Vagina (tissue), 2 donors: ENCODE results near the gene KDM4B.

Experiments used
- POLR2AphosphoS5 ChIP-seq, 2 donors: sonication (generic); formaldehyde crosslinking; IDR thresholded peaks; one replicate each; pipeline ENCODE4 v1.9.0; 2017; ENCODE audit warnings: antibody characterized with exemption in 2 of 2, mild to moderate bottlenecking in 2 of 2, low read depth in 1 of 2; ENCODE audit not compliant: insufficient read depth in 1 of 2
- TF ChIP-seq, protein P1 (sequence below), 3 experiments: fragments of 450-650 bp in 2 of 3; fragments of 200-600 bp in 1 of 3; sonication (generic) in 1 of 3; IDR thresholded peaks; one replicate each; pipeline ENCODE4 v1.5.1; 2017 to 2019; ENCODE audit warnings: antibody characterized with exemption in 3 of 3, mild to moderate bottlenecking in 2 of 3, moderate library complexity in 2 of 3

DNA sequence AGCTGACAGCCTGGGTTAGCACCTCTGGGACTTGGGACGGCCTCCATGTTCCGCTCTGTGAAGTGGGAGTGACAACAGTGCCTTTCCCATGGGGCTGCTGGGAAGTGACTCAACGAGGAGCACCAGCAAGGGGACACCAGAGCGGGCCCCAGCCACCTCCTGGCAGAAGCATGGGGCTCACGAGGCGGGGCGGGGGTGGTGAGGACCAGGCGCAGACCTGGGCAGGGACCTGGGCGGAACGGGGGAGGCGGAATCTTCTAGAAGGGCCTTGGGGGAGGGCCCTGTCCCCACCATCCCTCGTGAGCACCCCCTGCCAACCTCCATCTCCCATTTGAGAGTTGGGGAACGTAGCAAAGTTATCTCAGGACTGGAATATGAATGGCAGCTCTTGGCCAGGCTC lies 37.9 kb downstream of the KDM4B start:
- TF ChIP-seq, protein P1, sequence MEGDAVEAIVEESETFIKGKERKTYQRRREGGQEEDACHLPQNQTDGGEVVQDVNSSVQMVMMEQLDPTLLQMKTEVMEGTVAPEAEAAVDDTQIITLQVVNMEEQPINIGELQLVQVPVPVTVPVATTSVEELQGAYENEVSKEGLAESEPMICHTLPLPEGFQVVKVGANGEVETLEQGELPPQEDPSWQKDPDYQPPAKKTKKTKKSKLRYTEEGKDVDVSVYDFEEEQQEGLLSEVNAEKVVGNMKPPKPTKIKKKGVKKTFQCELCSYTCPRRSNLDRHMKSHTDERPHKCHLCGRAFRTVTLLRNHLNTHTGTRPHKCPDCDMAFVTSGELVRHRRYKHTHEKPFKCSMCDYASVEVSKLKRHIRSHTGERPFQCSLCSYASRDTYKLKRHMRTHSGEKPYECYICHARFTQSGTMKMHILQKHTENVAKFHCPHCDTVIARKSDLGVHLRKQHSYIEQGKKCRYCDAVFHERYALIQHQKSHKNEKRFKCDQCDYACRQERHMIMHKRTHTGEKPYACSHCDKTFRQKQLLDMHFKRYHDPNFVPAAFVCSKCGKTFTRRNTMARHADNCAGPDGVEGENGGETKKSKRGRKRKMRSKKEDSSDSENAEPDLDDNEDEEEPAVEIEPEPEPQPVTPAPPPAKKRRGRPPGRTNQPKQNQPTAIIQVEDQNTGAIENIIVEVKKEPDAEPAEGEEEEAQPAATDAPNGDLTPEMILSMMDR (IDR thresholded peaks at IDR 0.05): no peak
- TF ChIP-seq POLR2AphosphoS5 (IDR thresholded peaks at IDR 0.05; ENCODE audit: insufficient read depth in 1 of 2, low read depth in 1 of 2): no peak
